Measurements from ENCODE around the gene ACO2. TPM values are rescaled to one million over a fixed set of nuclear protein-coding genes. Genes with fewer than 3 reads are reported as not detected.

Gene ACO2
- total RNA-seq, 1 donor from 2014 or later = 62.4 TPM

DNA sequence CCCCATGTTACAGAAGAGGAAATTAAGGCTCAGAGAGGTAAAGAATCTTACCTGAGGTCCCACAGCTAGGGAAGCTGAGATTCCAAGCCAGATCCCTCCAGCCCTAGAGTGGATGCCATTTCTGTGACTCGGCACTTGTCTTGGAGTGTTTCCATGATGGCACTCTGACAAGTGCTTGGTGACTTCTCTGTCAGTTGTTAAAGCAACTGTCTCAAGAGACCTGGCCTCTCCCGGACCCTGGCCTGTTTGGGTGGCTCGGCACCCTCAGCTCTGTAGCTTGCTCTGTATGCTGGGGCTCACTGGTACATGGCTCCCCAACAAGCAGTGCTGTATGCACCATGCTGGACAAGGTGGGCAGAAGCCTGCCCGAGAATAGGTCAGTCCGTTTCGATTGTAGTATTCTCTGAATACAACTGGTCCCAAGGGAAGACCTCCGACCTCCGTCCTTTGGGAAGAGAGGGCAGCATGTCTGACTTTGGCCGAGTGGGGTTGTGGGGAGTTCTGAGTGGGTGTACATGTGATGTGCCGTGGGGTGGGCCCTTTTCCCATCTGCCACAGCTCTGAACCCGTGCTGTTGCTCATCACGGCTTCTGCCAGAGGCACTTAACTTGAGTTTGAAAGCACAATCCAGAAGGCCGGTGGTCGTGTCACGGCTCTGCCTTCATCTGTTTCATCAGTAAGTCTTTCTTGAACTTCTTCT is 12.4 kb downstream of the ACO2 start:
- Mint-ChIP-seq H3K36me3 (ENCODE audit: low read depth) (no peaks in the 10 kb centered on the region), H3K4me3 (ENCODE audit: unreplicated experiment) (no peak overlapping the region), H3K27ac (ENCODE audit: unreplicated experiment) (peak overlapping the region; percentile 90), H3K27me3 (ENCODE audit: low read depth) (no peaks in the 10 kb centered on the region), H3K4me1 (ENCODE audit: low read depth) (peaks cover 58% of the 10 kb centered on the region), H3K9me3 (ENCODE audit: low read depth) (no peaks in the 10 kb centered on the region)
- TF ChIP-seq, protein P1, sequence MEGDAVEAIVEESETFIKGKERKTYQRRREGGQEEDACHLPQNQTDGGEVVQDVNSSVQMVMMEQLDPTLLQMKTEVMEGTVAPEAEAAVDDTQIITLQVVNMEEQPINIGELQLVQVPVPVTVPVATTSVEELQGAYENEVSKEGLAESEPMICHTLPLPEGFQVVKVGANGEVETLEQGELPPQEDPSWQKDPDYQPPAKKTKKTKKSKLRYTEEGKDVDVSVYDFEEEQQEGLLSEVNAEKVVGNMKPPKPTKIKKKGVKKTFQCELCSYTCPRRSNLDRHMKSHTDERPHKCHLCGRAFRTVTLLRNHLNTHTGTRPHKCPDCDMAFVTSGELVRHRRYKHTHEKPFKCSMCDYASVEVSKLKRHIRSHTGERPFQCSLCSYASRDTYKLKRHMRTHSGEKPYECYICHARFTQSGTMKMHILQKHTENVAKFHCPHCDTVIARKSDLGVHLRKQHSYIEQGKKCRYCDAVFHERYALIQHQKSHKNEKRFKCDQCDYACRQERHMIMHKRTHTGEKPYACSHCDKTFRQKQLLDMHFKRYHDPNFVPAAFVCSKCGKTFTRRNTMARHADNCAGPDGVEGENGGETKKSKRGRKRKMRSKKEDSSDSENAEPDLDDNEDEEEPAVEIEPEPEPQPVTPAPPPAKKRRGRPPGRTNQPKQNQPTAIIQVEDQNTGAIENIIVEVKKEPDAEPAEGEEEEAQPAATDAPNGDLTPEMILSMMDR (IDR thresholded peaks at IDR 0.05) = no peak
- DNase-seq (ENCODE audit: low spot score) = peak; percentile 66

DNA sequence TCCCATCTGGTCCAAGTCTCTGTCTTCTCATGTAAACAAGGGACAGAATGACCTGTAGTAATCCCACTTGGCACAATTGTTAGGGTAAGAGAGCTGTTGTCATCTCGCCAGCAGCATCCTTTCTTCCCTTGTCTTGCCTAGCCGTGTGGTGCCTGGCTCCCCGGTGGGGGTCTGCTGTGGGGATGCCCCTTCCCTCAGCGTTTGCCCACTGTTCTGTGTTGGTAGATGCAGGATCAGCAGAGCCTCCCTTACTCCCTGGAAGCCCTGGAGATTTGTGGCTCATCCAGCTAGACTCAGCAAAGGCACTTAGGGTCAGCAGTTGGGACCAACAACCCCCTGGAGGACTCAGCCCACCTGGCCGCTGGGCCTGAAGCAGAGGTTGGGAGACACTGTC is 13.0 kb downstream of the ACO2 start:
- H3K27me3 Mint-ChIP-seq (ENCODE audit: low read depth) = no peaks in the 10 kb centered on the region
- DNase-seq (ENCODE audit: low spot score) = peak; percentile 48
- H3K36me3 Mint-ChIP-seq (ENCODE audit: low read depth) = no peaks in the 10 kb centered on the region
- H3K4me1 Mint-ChIP-seq (ENCODE audit: low read depth) = peaks cover 58% of the 10 kb centered on the region
- H3K9me3 Mint-ChIP-seq (ENCODE audit: low read depth) = no peaks in the 10 kb centered on the region
- peak overlapping the region; percentile 90 for H3K27ac Mint-ChIP-seq (ENCODE audit: unreplicated experiment)
- no peak overlapping the region for H3K4me3 Mint-ChIP-seq (ENCODE audit: unreplicated experiment)
- TF ChIP-seq, protein P1 (IDR thresholded peaks at IDR 0.05) = no peak

GRCh38 chr22:41482319-41482935 is 13.5 kb downstream of the ACO2 start:
- H3K4me3 Mint-ChIP-seq (ENCODE audit: unreplicated experiment) = no peak overlapping the region
- peak overlapping the region; percentile 90 for H3K27ac Mint-ChIP-seq (ENCODE audit: unreplicated experiment)
- DNase-seq (ENCODE audit: low spot score) = no peak

GRCh38 chr22:41485033-41485432 is 16.1 kb downstream of the ACO2 start:
- DNase-seq (ENCODE audit: low spot score) = peak; percentile 25
- H3K27ac Mint-ChIP-seq (ENCODE audit: unreplicated experiment) = peak overlapping the region; percentile 32
- TF ChIP-seq, protein P1 (IDR thresholded peaks at IDR 0.05) = no peak
- no peaks in the 10 kb centered on the region for H3K27me3 Mint-ChIP-seq (ENCODE audit: low read depth)
- peaks cover 45% of the 10 kb centered on the region for H3K4me1 Mint-ChIP-seq (ENCODE audit: low read depth)
- H3K4me3 Mint-ChIP-seq (ENCODE audit: unreplicated experiment) = no peak overlapping the region
- H3K36me3 Mint-ChIP-seq (ENCODE audit: low read depth) = peaks cover 1% of the 10 kb centered on the region
- no peaks in the 10 kb centered on the region for H3K9me3 Mint-ChIP-seq (ENCODE audit: low read depth)

More at GRCh38 chr22:41482319-41482935, 13.5 kb downstream of the ACO2 start:
- H3K9me3 Mint-ChIP-seq (ENCODE audit: low read depth) = no peaks in the 10 kb centered on the region
- TF ChIP-seq, protein P1 (IDR thresholded peaks at IDR 0.05) = no peak
- H3K36me3 Mint-ChIP-seq (ENCODE audit: low read depth) = no peaks in the 10 kb centered on the region
- H3K27me3 Mint-ChIP-seq (ENCODE audit: low read depth) = no peaks in the 10 kb centered on the region
- peaks cover 58% of the 10 kb centered on the region for H3K4me1 Mint-ChIP-seq (ENCODE audit: low read depth)

- DNase-seq (ENCODE audit: low spot score) = peak; percentile 1
- H3K4me3 Mint-ChIP-seq (ENCODE audit: unreplicated experiment) = no peak overlapping the region
- H3K27me3 Mint-ChIP-seq (ENCODE audit: low read depth) = no peaks in the 10 kb centered on the region
- peaks cover 36% of the 10 kb centered on the region for H3K4me1 Mint-ChIP-seq (ENCODE audit: low read depth)
- H3K9me3 Mint-ChIP-seq (ENCODE audit: low read depth) = no peaks in the 10 kb centered on the region
- peak overlapping the region; percentile 19 for H3K27ac Mint-ChIP-seq (ENCODE audit: unreplicated experiment)
- TF ChIP-seq, protein P1 (IDR thresholded peaks at IDR 0.05) = no peak
- peaks cover 1% of the 10 kb centered on the region for H3K36me3 Mint-ChIP-seq (ENCODE audit: low read depth)
These were observed 18.4 kb downstream of the ACO2 start for GRCh38 chr22:41487037-41487935.

Measured in chondrocyte (in vitro differentiated cells).